H1 (cell line): Measurements from ENCODE around the gene LPAR3.

Source experiments
- EZH2 ChIP-seq: fragments of 200-600 bp; sonication (generic); IDR thresholded peaks from 2 replicates; pipeline ENCODE4 v1.7.1; 2012; ENCODE audit warnings: low read depth, mild to moderate bottlenecking, moderate library complexity, low read length, inconsistent platforms; ENCODE audit not compliant: severe bottlenecking
- KDM5A ChIP-seq: fragments of 200-600 bp; IDR thresholded peaks from 2 replicates; pipeline ENCODE4 v1.7.1; 2012; ENCODE audit warnings: mild to moderate bottlenecking, low read length, inconsistent platforms, mixed read lengths
- POLR2A ChIP-seq, 2 experiments: IDR thresholded peaks; 1 replicate in 1 of 2; 2 replicates in 1 of 2; pipeline ENCODE4 v1.6.1; 2011; ENCODE audit warnings: low read depth in 2 of 2, low read length in 2 of 2, mild to moderate bottlenecking in 2 of 2; ENCODE audit errors: control extremely low read depth in 1 of 2
- POLR2AphosphoS5 ChIP-seq: IDR thresholded peaks from 2 replicates; pipeline ENCODE4 v1.6.1; 2011; ENCODE audit warnings: low read depth, low read length
- RFX5 ChIP-seq: IDR thresholded peaks from 2 replicates; pipeline ENCODE4 v1.6.1; 2011; ENCODE audit warnings: low read depth, low read length, improper control_type of control experiment, borderline replicate concordance
- SIN3A ChIP-seq, 2 experiments: IDR thresholded peaks in 1 of 2; conservative IDR thresholded peaks in 1 of 2; 2 replicates each; pipeline ENCODE4 v1.6.1; 2011 to 2012; ENCODE audit warnings: low read length in 2 of 2, improper control_type of control experiment in 1 of 2, low read depth in 1 of 2, mild to moderate bottlenecking in 1 of 2
- SIRT6 ChIP-seq: IDR thresholded peaks from one replicate; pipeline ENCODE4 v1.7.1; 2012; ENCODE audit warnings: low read length, inconsistent platforms
- SIX5 ChIP-seq: IDR thresholded peaks from 2 replicates; pipeline ENCODE4 v1.6.1; 2011; ENCODE audit warnings: mild to moderate bottlenecking, low read depth, low read length
- SP1 ChIP-seq: IDR thresholded peaks from 2 replicates; pipeline ENCODE4 v1.6.1; 2011; ENCODE audit warnings: low read depth, low read length
- TF ChIP-seq, protein P1 (sequence below), 3 experiments: IDR thresholded peaks; 1 replicate in 2 of 3; 2 replicates in 1 of 3; pipeline versions ENCODE4 v1.5.1 to v1.6.1; 2011; ENCODE audit warnings: low read length in 3 of 3, mild to moderate bottlenecking in 3 of 3, inconsistent platforms in 2 of 3, low read depth in 1 of 3, moderate library complexity in 1 of 3; ENCODE audit not compliant: insufficient read depth in 1 of 3; ENCODE audit errors: control extremely low read depth in 1 of 3
- TF ChIP-seq, protein P2 (sequence below): IDR thresholded peaks from 2 replicates; pipeline ENCODE4 v1.6.1; 2012; ENCODE audit warnings: inconsistent platforms

DNA sequence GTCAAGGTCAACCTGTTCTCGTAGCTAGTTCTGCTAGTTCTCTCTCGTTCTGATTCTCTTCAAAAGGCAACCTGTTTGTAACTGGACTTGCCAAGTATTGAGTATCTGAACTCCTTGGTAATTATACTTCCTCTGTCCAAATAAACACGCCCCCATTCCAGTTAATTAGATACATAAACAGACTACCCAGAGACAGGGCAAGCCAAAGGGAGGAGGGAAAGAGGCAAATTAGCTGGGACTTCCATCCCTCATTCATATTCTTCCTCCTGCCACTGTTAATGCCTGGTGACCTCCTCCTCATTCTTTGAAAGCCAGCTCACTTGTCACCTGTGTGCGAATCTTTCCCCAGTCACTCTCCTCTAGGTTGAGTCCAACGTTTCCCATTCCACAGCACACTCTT, 62.9 kb downstream of the LPAR3 start:
- TF ChIP-seq EZH2 (no peak), SIRT6 (no peak), RFX5 (no peak), POLR2A (IDR thresholded peaks at IDR 0.05; ENCODE audit: control extremely low read depth in 1 of 2, low read depth in 2 of 2, low read length in 2 of 2) (no peak), KDM5A (no peak), SIN3A (conservative IDR thresholded peaks at IDR 0.05 in 1 of 2, IDR thresholded peaks at IDR 0.05 in 1 of 2; ENCODE audit: low read depth in 1 of 2, low read length in 2 of 2) (no peak), SP1 (no peak), SIX5 (no peak), POLR2AphosphoS5 (no peak)
- TF ChIP-seq, protein P1, sequence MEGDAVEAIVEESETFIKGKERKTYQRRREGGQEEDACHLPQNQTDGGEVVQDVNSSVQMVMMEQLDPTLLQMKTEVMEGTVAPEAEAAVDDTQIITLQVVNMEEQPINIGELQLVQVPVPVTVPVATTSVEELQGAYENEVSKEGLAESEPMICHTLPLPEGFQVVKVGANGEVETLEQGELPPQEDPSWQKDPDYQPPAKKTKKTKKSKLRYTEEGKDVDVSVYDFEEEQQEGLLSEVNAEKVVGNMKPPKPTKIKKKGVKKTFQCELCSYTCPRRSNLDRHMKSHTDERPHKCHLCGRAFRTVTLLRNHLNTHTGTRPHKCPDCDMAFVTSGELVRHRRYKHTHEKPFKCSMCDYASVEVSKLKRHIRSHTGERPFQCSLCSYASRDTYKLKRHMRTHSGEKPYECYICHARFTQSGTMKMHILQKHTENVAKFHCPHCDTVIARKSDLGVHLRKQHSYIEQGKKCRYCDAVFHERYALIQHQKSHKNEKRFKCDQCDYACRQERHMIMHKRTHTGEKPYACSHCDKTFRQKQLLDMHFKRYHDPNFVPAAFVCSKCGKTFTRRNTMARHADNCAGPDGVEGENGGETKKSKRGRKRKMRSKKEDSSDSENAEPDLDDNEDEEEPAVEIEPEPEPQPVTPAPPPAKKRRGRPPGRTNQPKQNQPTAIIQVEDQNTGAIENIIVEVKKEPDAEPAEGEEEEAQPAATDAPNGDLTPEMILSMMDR (IDR thresholded peaks at IDR 0.05; ENCODE audit: control extremely low read depth in 1 of 3, insufficient read depth in 1 of 3, low read depth in 1 of 3, low read length in 3 of 3): no peak
- TF ChIP-seq, protein P2, sequence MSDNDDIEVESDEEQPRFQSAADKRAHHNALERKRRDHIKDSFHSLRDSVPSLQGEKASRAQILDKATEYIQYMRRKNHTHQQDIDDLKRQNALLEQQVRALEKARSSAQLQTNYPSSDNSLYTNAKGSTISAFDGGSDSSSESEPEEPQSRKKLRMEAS: no peak
